ENCODE data around the gene UAP1L1. TPM values are rescaled to one million over a fixed set of nuclear protein-coding genes. Genes with fewer than 3 reads are reported as not detected.

UAP1L1 gene
- total RNA-seq, 2 experiments from 2014 or later, result 43.9 to 44.1 TPM

- no peaks in the 10 kb centered on the region for H3K27me3 Mint-ChIP-seq
- DNase-seq (no peak), ATAC-seq (ENCODE audit: low read depth) (no peak)
- peaks cover 7% of the 10 kb centered on the region for H3K36me3 Mint-ChIP-seq
- no peak overlapping the region for H3K27ac Mint-ChIP-seq
- POLR2A ChIA-PET, result interaction anchor here (0.5 to 1.6 kb wide), 3 partner anchors 13 to 24 kb away, joined by 3 to 4 read pairs (median 3); partner anchors contain the start of gene MAN1B1
- no peak overlapping the region for H3K4me3 Mint-ChIP-seq
- peaks cover 1% of the 10 kb centered on the region for H3K9me3 Mint-ChIP-seq
- H3K4me1 Mint-ChIP-seq, result no peaks in the 10 kb centered on the region
These were observed 31.4 kb downstream of the UAP1L1 start for GRCh38 chr9:137108608-137109249.

- Mint-ChIP-seq H3K4me3 (no peak overlapping the region), H3K27ac (no peak overlapping the region), H3K27me3 (no peaks in the 10 kb centered on the region), H3K36me3 (peaks cover 7% of the 10 kb centered on the region), H3K4me1 (no peaks in the 10 kb centered on the region), H3K9me3 (no peaks in the 10 kb centered on the region)
- DNase-seq (no peak), ATAC-seq (ENCODE audit: low read depth) (no peak)
- POLR2A ChIA-PET, result interaction anchor here (0.5 to 1.3 kb wide), 3 partner anchors 13 to 23 kb away, joined by 3 read pairs; no protein-coding TSS in a partner anchor
These were observed 32.2 kb downstream of the UAP1L1 start for GRCh38 chr9:137109250-137110146.

- H3K4me3 Mint-ChIP-seq, result no peak overlapping the region
- DNase-seq (no peak), ATAC-seq (ENCODE audit: low read depth) (no peak)
- no peaks in the 10 kb centered on the region for H3K4me1 Mint-ChIP-seq
- H3K27ac Mint-ChIP-seq, result no peak overlapping the region
- no peaks in the 10 kb centered on the region for H3K27me3 Mint-ChIP-seq
- peaks cover 3% of the 10 kb centered on the region for H3K36me3 Mint-ChIP-seq
- POLR2A ChIA-PET, result interaction anchor here (0.9 kb wide), 1 partner anchor 19 kb away, joined by 3 read pairs; no protein-coding TSS in a partner anchor
- H3K9me3 Mint-ChIP-seq, result no peaks in the 10 kb centered on the region
These were observed 33.0 kb downstream of the UAP1L1 start for GRCh38 chr9:137110147-137110910.

- peaks cover 3% of the 10 kb centered on the region for H3K36me3 Mint-ChIP-seq
- POLR2A ChIA-PET, result no interaction called here
- no peaks in the 10 kb centered on the region for H3K4me1 Mint-ChIP-seq
- DNase-seq (no peak), ATAC-seq (ENCODE audit: low read depth) (no peak)
- no peaks in the 10 kb centered on the region for H3K27me3 Mint-ChIP-seq
- no peaks in the 10 kb centered on the region for H3K9me3 Mint-ChIP-seq
- H3K4me3 Mint-ChIP-seq, result no peak overlapping the region
- H3K27ac Mint-ChIP-seq, result peak overlapping the region; percentile 16
These were observed 33.8 kb downstream of the UAP1L1 start for GRCh38 chr9:137110911-137111787.

- no peak for DNase-seq
- no peak overlapping the region for H3K4me3 Mint-ChIP-seq
- H3K9me3 Mint-ChIP-seq, result no peaks in the 10 kb centered on the region
- POLR2A ChIA-PET, result interaction anchor here (3.6 kb wide), 1 partner anchor 16 kb away, joined by 28 read pairs; no protein-coding TSS in a partner anchor
- H3K36me3 Mint-ChIP-seq, result peaks cover 3% of the 10 kb centered on the region
- H3K27ac Mint-ChIP-seq, result no peak overlapping the region
- H3K4me1 Mint-ChIP-seq, result no peaks in the 10 kb centered on the region
- no peaks in the 10 kb centered on the region for H3K27me3 Mint-ChIP-seq
- ATAC-seq (ENCODE audit: low read depth), result no peak
These were observed 34.7 kb downstream of the UAP1L1 start for GRCh38 chr9:137111788-137112563.

- peaks cover 3% of the 10 kb centered on the region for H3K36me3 Mint-ChIP-seq
- H3K4me1 Mint-ChIP-seq, result no peaks in the 10 kb centered on the region
- DNase-seq (no peak), ATAC-seq (ENCODE audit: low read depth) (no peak)
- POLR2A ChIA-PET, result interaction anchor here (1.1 to 3.6 kb wide), 3 partner anchors 16 to 42 kb away, joined by 4 to 28 read pairs (median 12); partner anchors contain the start of genes MAN1B1 and SAPCD2
- H3K4me3 Mint-ChIP-seq, result peak overlapping the region; percentile 74
- peak overlapping the region; percentile 51 for H3K27ac Mint-ChIP-seq
- no peaks in the 10 kb centered on the region for H3K27me3 Mint-ChIP-seq
- H3K9me3 Mint-ChIP-seq, result no peaks in the 10 kb centered on the region
These were observed 35.5 kb downstream of the UAP1L1 start for GRCh38 chr9:137112564-137113384.

GRCh38 chr9:137113385-137114159, 36.3 kb downstream of the UAP1L1 start:
- peak overlapping the region; percentile 52 for H3K27ac Mint-ChIP-seq

GRCh38 chr9:137114220-137114612, 36.9 kb downstream of the UAP1L1 start:
- DNase-seq, result no peak

More at GRCh38 chr9:137113385-137114159, 36.3 kb downstream of the UAP1L1 start:
- peaks cover 3% of the 10 kb centered on the region for H3K36me3 Mint-ChIP-seq
- H3K9me3 Mint-ChIP-seq, result no peaks in the 10 kb centered on the region
- POLR2A ChIA-PET, result interaction anchor here (0.6 to 3.6 kb wide), 6 partner anchors 17 to 127 kb away, joined by 4 to 28 read pairs (median 8); partner anchors contain the start of genes ANAPC2, MAN1B1, SAPCD2 and SSNA1
- peak overlapping the region; percentile 74 for H3K4me3 Mint-ChIP-seq
- no peak for DNase-seq
- ATAC-seq (ENCODE audit: low read depth), result peak; percentile 41
- no peaks in the 10 kb centered on the region for H3K27me3 Mint-ChIP-seq
- no peaks in the 10 kb centered on the region for H3K4me1 Mint-ChIP-seq

GRCh38 chr9:137114613-137115393, 37.5 kb downstream of the UAP1L1 start, which contains the start of gene DPP7:
Gene DPP7, minus strand, starts transcription at chr9:137114733. Its CDS starts 20 bp downstream, at chr9:137114713.
- POLR2A ChIA-PET, result interaction anchor here (0.7 to 3.6 kb wide), 11 partner anchors 15 to 126 kb away, joined by 3 to 28 read pairs (median 7); partner anchors contain the start of genes ANAPC2, MAN1B1, RNF224 and SAPCD2
- peak; percentile 89 for ATAC-seq (ENCODE audit: low read depth)
- H3K4me3 Mint-ChIP-seq, result peak within 1 kb of the TSS; percentile 74

More at GRCh38 chr9:137114220-137114612, 36.9 kb downstream of the UAP1L1 start:
- ATAC-seq (ENCODE audit: low read depth), result peak; percentile 35
- POLR2A ChIA-PET, result interaction anchor here (1.1 to 3.6 kb wide), 8 partner anchors 15 to 126 kb away, joined by 3 to 28 read pairs (median 9); partner anchors contain the start of genes ANAPC2, MAN1B1, SAPCD2 and SSNA1
- Mint-ChIP-seq H3K27ac (no peak overlapping the region), H3K9me3 (no peaks in the 10 kb centered on the region), H3K4me1 (peaks cover 3% of the 10 kb centered on the region), H3K4me3 (peak overlapping the region; percentile 62), H3K36me3 (peaks cover 3% of the 10 kb centered on the region), H3K27me3 (no peaks in the 10 kb centered on the region)

More at GRCh38 chr9:137114613-137115393, 37.5 kb downstream of the UAP1L1 start, which contains the start of gene DPP7:
- Mint-ChIP-seq H3K9me3 (no peaks in the 10 kb centered on the region), H3K27ac (peak within 1 kb of the TSS; percentile 52), H3K4me1 (peaks cover 3% of the 10 kb centered on the region), H3K27me3 (no peaks in the 10 kb centered on the region), H3K36me3 (peaks cover 3% of the 10 kb centered on the region)
- peak; percentile 91 for DNase-seq

Measured in activated naive CD8-positive, alpha-beta T cell treated with anti-CD3 and anti-CD28 coated beads, Interleukin-2, amount 10 ng/mL, durations not matched to agents 7 days and 5 days (primary cell).